OCI-LY1 (cell line): ENCODE data around the gene RAET1G.
"Not testable (repeated sequence)": the region's sequence is repeated elsewhere in the genome, so short reads cannot be mapped to it uniquely, and the experiment has no call there.

ENCODE experiments used
- H2AFZ ChIP-seq: fragments of 200-600 bp; sonication (generic), shearing (Covaris generic); 2 replicates; pipeline ENCODE4 v1.6.0; 2014; ENCODE audit warnings: antibody characterized with exemption, mild to moderate bottlenecking, low read length
- H3F3A ChIP-seq: fragments of 200-600 bp; sonication (generic), shearing (Covaris generic); 2 replicates; pipeline ENCODE4 v1.6.0; 2014; ENCODE audit warnings: mild to moderate bottlenecking, antibody characterized with exemption, low read length, moderate library complexity; ENCODE audit not compliant: insufficient read depth
- H3K27ac ChIP-seq: fragments of 200-600 bp; sonication (generic); 2 replicates; pipeline ENCODE4 v1.5.1; 2014; ENCODE audit warnings: low read length, mixed run types, mild to moderate bottlenecking, low read depth; ENCODE audit not compliant: poor library complexity, severe bottlenecking
- H3K27me3 ChIP-seq: fragments of 200-600 bp; sonication (generic); 2 replicates; pipeline ENCODE4 v1.6.0; 2014; ENCODE audit warnings: antibody characterized with exemption, mild to moderate bottlenecking, low read length, moderate library complexity; ENCODE audit not compliant: insufficient read depth
- H3K36me3 ChIP-seq: fragments of 200-600 bp; sonication (generic); 2 replicates; pipeline ENCODE4 v1.6.1; 2014; ENCODE audit warnings: mild to moderate bottlenecking, antibody characterized with exemption, low read length, moderate library complexity, mixed read lengths; ENCODE audit not compliant: insufficient read depth
- H3K4me1 ChIP-seq: fragments of 200-600 bp; sonication (generic); 2 replicates; pipeline ENCODE4 v1.5.1; 2014; ENCODE audit warnings: mild to moderate bottlenecking, low read length, moderate library complexity; ENCODE audit not compliant: insufficient read depth, severe bottlenecking
- H3K4me2 ChIP-seq: fragments of 200-600 bp; sonication (generic), shearing (Covaris generic); 2 replicates; pipeline ENCODE4 v1.6.1; 2014; ENCODE audit warnings: low read length
- H3K4me3 ChIP-seq: fragments of 200-600 bp; sonication (generic); 2 replicates; pipeline ENCODE4 v1.5.1; 2014; ENCODE audit warnings: low read length, low read depth, mild to moderate bottlenecking, mixed read lengths; ENCODE audit not compliant: poor library complexity, severe bottlenecking
- H3K79me2 ChIP-seq: fragments of 200-600 bp; shearing (Covaris generic); 2 replicates; pipeline ENCODE4 v1.6.1; 2016; ENCODE audit warnings: mixed run types, low read length, mixed read lengths; ENCODE audit not compliant: insufficient read depth
- H3K9ac ChIP-seq: fragments of 200-600 bp; sonication (generic), shearing (Covaris generic); 2 replicates; pipeline ENCODE4 v1.6.1; 2014; ENCODE audit warnings: mild to moderate bottlenecking, low read length, mixed read lengths
- H3K9me2 ChIP-seq: fragments of 200-600 bp; sonication (generic), shearing (Covaris generic); 2 replicates; pipeline ENCODE4 v1.6.1; 2014; ENCODE audit warnings: low read depth, mild to moderate bottlenecking, low read length, mixed read lengths
- H3K9me3 ChIP-seq: fragments of 200-600 bp; shearing (Covaris generic); 2 replicates; pipeline ENCODE4 v1.6.1; 2014; ENCODE audit warnings: low read length, mixed read lengths
- H4K20me1 ChIP-seq: fragments of 200-600 bp; sonication (generic), shearing (Covaris generic); 2 replicates; pipeline ENCODE4 v1.6.0; 2016; ENCODE audit warnings: mild to moderate bottlenecking, low read length; ENCODE audit not compliant: insufficient read depth
- EZH2 ChIP-seq: fragments of 200-600 bp; sonication (generic), shearing (Covaris generic); IDR thresholded peaks from 2 replicates; pipeline ENCODE4 v1.8.0; 2017; ENCODE audit warnings: borderline replicate concordance, mixed run types, mild to moderate bottlenecking, antibody characterized with exemption, low read length, moderate library complexity, mixed read lengths
- TF ChIP-seq, protein P1 (sequence below): fragments of 200-600 bp; sonication (generic), shearing (Covaris generic); IDR thresholded peaks from 2 replicates; pipeline ENCODE4 v1.5.1; 2017; ENCODE audit warnings: mild to moderate bottlenecking, antibody characterized with exemption, low read length, moderate library complexity, mixed read lengths

Gene RAET1G

DNA sequence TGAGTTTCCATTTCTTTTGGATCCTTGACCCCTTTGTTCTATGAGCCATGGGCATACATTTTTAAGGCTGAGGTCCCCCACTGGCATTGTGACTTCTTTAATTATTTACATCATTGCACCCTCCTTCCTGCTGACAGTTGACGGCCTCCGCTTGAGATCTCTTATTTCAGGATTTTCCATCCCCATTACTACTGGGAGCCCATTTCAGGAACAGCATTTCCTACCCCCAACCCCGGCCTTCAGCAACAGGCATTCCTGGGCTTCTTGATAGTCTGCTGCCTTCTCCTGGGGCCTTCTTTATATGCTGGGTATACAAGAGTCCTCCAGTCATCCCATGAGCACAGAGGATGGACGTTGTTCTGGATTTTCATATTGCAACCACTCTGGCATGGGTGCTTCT lies 44.7 kb upstream of the RAET1G start:
- TF ChIP-seq, protein P1, sequence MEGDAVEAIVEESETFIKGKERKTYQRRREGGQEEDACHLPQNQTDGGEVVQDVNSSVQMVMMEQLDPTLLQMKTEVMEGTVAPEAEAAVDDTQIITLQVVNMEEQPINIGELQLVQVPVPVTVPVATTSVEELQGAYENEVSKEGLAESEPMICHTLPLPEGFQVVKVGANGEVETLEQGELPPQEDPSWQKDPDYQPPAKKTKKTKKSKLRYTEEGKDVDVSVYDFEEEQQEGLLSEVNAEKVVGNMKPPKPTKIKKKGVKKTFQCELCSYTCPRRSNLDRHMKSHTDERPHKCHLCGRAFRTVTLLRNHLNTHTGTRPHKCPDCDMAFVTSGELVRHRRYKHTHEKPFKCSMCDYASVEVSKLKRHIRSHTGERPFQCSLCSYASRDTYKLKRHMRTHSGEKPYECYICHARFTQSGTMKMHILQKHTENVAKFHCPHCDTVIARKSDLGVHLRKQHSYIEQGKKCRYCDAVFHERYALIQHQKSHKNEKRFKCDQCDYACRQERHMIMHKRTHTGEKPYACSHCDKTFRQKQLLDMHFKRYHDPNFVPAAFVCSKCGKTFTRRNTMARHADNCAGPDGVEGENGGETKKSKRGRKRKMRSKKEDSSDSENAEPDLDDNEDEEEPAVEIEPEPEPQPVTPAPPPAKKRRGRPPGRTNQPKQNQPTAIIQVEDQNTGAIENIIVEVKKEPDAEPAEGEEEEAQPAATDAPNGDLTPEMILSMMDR, result no peak
- no peak for TF ChIP-seq EZH2
- no peaks in the 10 kb centered on the region for H3K79me2 ChIP-seq
- H4K20me1 ChIP-seq, result no peaks in the 10 kb centered on the region
- H3K9me2 ChIP-seq, result no peaks in the 10 kb centered on the region
- no peak overlapping the region for H3K27ac ChIP-seq
- no peaks in the 10 kb centered on the region for H3K36me3 ChIP-seq
- no peak overlapping the region for H3K9ac ChIP-seq
- no peak overlapping the region for H3K4me2 ChIP-seq
- peaks cover 11% of the 10 kb centered on the region for H3K4me1 ChIP-seq
- H3K27me3 ChIP-seq, result no peaks in the 10 kb centered on the region
- H3K9me3 ChIP-seq, result no peaks in the 10 kb centered on the region
- no peaks in the 10 kb centered on the region for H3F3A ChIP-seq
- no peak overlapping the region for H3K4me3 ChIP-seq
- no peak overlapping the region for H2AFZ ChIP-seq

DNA sequence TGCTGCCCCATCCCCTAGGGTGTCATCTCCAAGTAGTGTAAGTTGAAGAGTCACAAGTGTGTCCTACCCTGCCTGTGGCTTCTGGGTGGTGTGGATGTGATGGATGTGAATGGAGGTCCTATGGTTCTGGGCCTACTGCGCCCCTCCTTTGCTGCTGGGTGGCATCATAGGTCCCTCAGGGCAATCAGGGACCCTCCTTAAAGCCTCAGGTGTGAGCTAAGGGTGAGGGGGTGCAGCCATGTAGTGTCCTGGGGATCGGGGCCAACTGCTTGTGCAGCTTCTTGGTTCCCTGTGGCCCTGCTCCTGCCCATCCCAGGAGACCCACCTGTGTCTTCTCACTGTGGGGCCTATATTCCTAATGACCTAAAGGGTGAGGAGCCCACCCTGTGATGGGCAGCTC lies 43.4 kb upstream of the RAET1G start:
- H3K4me1 ChIP-seq, result peaks cover 11% of the 10 kb centered on the region
- H2AFZ ChIP-seq, H3F3A ChIP-seq, H3K27ac ChIP-seq, H3K4me2 ChIP-seq, H3K27me3 ChIP-seq, H3K9ac ChIP-seq, H3K4me3 ChIP-seq, H4K20me1 ChIP-seq, H3K79me2 ChIP-seq, H3K36me3 ChIP-seq, H3K9me2 ChIP-seq, H3K9me3 ChIP-seq: not testable (repeated sequence)

DNA sequence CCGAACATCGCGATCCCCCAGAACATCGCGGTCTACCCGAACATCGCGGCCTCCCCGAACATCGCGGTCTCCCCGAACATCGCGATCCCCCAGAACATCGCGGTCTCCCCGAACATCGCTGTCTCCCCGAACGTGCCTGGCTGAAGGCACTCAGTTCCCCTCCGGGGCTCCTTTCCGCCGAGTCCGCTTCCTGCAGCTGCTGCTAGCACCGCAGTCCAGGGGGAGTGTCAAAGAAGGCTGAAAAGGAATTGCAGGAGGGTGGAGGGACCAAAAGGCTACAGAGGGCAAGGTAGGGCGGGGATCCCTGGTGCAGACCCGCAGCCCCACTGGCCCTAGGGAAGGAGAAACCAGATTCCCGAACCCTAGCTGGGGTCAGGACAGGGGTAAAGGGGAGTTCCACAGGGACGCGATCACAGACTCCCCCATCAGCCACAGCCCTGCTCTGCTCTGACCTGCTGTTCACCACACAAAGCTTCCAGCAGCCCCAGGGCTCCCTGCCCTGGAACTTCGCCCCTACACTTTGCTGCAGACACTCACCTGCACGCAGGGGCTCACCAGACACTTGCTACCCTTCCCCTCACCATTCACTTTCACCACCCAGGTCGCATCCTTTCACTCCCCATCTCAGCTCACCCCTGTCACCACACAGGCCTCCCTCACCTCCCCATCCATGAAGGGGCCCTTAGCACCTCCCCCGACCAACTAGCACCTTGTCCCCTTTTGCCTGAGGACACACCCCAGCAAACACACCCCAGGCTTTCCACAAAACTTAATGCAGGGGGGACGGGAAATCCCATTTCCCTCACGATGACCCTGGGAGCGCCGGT lies 42.5 kb upstream of the RAET1G start:
- Histone ChIP-seq H3K4me3 (no peak overlapping the region), H3K9ac (no peak overlapping the region), H3K4me2 (no peak overlapping the region), H3F3A (no peaks in the 10 kb centered on the region), H3K27ac (no peak overlapping the region), H3K9me3 (no peaks in the 10 kb centered on the region), H4K20me1 (no peaks in the 10 kb centered on the region), H3K36me3 (no peaks in the 10 kb centered on the region), H3K79me2 (no peaks in the 10 kb centered on the region), H3K9me2 (no peaks in the 10 kb centered on the region), H3K4me1 (peaks cover 11% of the 10 kb centered on the region), H2AFZ (no peak overlapping the region), H3K27me3 (no peaks in the 10 kb centered on the region)
- TF ChIP-seq EZH2, result no peak
- TF ChIP-seq, protein P1, result no peak
